ENCODE data around the gene TYMP.
A peak's percentile ranks its signal among the peaks of the same experiment; 100 is the strongest.

The TYMP gene

GRCh38 chr22:50576070-50576469 lies 46.3 kb upstream of the TYMP start:
- TF ChIP-seq CTCF (IDR thresholded peaks at IDR 0.05; ENCODE audit: low read depth, low read length), result peak; percentile 49
- in situ Hi-C loops (cut with HindIII; ENCODE audit: low sequenced_read_pairs), result no loop called here
- DNase-seq (ENCODE audit: low read depth, low spot score), result peak; percentile 17
- H3K4me3 ChIP-seq (ENCODE audit: low read depth, low read length), result no peak overlapping the region

GRCh38 chr22:50575426-50575941 lies 45.7 kb upstream of the TYMP start:
- TF ChIP-seq CTCF (IDR thresholded peaks at IDR 0.05; ENCODE audit: low read depth, low read length), result no peak
- H3K4me3 ChIP-seq (ENCODE audit: low read depth, low read length), result no peak overlapping the region
- DNase-seq (ENCODE audit: low read depth, low spot score), result no peak
- in situ Hi-C loops (cut with HindIII; ENCODE audit: low sequenced_read_pairs), result no loop called here

GRCh38 chr22:50574383-50574755 lies 44.6 kb upstream of the TYMP start:
- TF ChIP-seq CTCF (IDR thresholded peaks at IDR 0.05; ENCODE audit: low read depth, low read length), result no peak
- no peak for DNase-seq (ENCODE audit: low read depth, low spot score)
- H3K4me3 ChIP-seq (ENCODE audit: low read depth, low read length), result no peak overlapping the region
- in situ Hi-C loops (cut with HindIII; ENCODE audit: low sequenced_read_pairs), result no loop called here

GRCh38 chr22:50573491-50574382 lies 43.9 kb upstream of the TYMP start:
- no peak overlapping the region for H3K4me3 ChIP-seq (ENCODE audit: low read depth, low read length)
- no peak for DNase-seq (ENCODE audit: low read depth, low spot score)
- TF ChIP-seq CTCF (IDR thresholded peaks at IDR 0.05; ENCODE audit: low read depth, low read length), result no peak
- in situ Hi-C loops (cut with HindIII; ENCODE audit: low sequenced_read_pairs), result no loop called here

GRCh38 chr22:50572965-50573364 lies 43.2 kb upstream of the TYMP start:
- no peak for DNase-seq (ENCODE audit: low read depth, low spot score)
- in situ Hi-C loops (cut with HindIII; ENCODE audit: low sequenced_read_pairs), result no loop called here
- no peak for TF ChIP-seq CTCF (IDR thresholded peaks at IDR 0.05; ENCODE audit: low read depth, low read length)
- no peak overlapping the region for H3K4me3 ChIP-seq (ENCODE audit: low read depth, low read length)

- TF ChIP-seq CTCF (IDR thresholded peaks at IDR 0.05; ENCODE audit: low read depth, low read length), result no peak
- no peak for DNase-seq (ENCODE audit: low read depth, low spot score)
- in situ Hi-C loops (cut with HindIII; ENCODE audit: low sequenced_read_pairs), result no loop called here
- H3K4me3 ChIP-seq (ENCODE audit: low read depth, low read length), result no peak overlapping the region
Measured at GRCh38 chr22:50571264-50572175, 41.7 kb upstream of the TYMP start.

Data from astrocyte of the spinal cord (primary cell).